Astrocyte (in vitro differentiated cells and primary cell): Measurements from ENCODE around the gene UBL7.

ENCODE experiments used
- CTCF ChIP-seq: IDR thresholded peaks from 2 replicates; pipeline ENCODE4 v1.5.1; 2011; ENCODE audit warnings: low read depth, mild to moderate bottlenecking, inconsistent platforms, low read length, moderate library complexity; ENCODE audit not compliant: insufficient read depth
- EZH2 ChIP-seq: IDR thresholded peaks from 2 replicates; pipeline ENCODE4 v1.6.1; 2012; ENCODE audit warnings: mild to moderate bottlenecking, low read length, inconsistent platforms; ENCODE audit not compliant: insufficient read depth

DNA sequence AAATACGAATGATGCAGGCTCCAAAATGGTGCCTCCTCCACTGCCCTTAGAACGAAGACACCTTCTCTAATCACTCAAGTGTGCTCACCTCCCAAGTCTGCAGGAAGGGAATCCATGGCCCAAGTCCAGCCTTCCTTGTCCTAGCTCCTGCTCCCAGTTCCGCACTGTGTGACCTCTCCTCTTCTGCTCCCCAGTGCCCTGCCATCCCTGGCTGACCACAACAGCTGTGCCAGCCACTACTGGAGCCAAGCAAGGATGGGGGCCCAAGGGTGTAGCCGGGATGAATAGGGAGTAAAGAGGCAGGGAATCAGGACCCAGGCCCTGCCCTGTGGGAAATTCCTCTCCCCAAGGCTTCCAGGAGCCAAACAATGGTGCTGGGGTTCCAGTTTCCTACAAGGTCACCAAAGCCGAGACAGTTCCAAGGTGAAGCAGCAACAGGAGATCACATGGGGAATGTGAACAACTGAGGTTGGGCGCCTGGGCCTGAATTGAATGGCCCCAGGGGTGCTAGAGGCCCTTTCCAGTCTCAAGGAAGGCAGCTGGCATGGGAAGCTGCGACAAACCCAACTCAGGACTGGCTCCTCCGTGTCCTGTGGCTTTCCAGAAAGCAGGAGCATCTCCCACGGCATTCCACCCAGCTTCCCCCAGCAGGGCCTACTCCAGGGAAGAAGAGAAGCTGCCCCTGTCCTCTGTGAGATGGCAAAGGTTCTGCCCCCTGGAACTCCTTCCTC, 47.4 kb downstream of the UBL7 start:
- no peak for TF ChIP-seq CTCF
- TF ChIP-seq EZH2, result no peak
